GM21390 (cell line): ENCODE data around the gene ORMDL3.

Source experiments
- ATAC-seq: cut with Tn5 transposase; IDR thresholded peaks from one replicate; pipeline ENCODE4 v1.9.1; 2021; ENCODE audit not compliant: unreplicated experiment

The ORMDL3 gene

GRCh38 chr17:39927101-39927928 is at the start of gene ORMDL3, which contains the start of gene LRRC3C:
ORMDL3 (minus strand) TSS chr17:39927601; CDS start chr17:39924203, 3,398 bp downstream.
LRRC3C (plus strand) TSS chr17:39927732; CDS start chr17:39941524, 13,792 bp downstream.
- ATAC-seq = peak; percentile 68

GRCh38 chr17:39975801-39976200 is 48.4 kb upstream of the ORMDL3 start:
- ATAC-seq = no peak

- no peak for ATAC-seq
Measured at GRCh38 chr17:39974433-39974832, 47.0 kb upstream of the ORMDL3 start.

GRCh38 chr17:39973496-39973895 is 46.1 kb upstream of the ORMDL3 start:
- ATAC-seq = no peak

GRCh38 chr17:39972271-39972670 is 44.9 kb upstream of the ORMDL3 start:
- no peak for ATAC-seq

- ATAC-seq = no peak
Measured at GRCh38 chr17:39971076-39971603, 43.7 kb upstream of the ORMDL3 start.

- ATAC-seq = no peak
Measured at GRCh38 chr17:39970157-39970692, 42.8 kb upstream of the ORMDL3 start.

GRCh38 chr17:39969375-39969774 is 42.0 kb upstream of the ORMDL3 start:
- ATAC-seq = no peak

- ATAC-seq = no peak
Measured at GRCh38 chr17:39968761-39969160, 41.4 kb upstream of the ORMDL3 start.

- ATAC-seq = no peak
Measured at GRCh38 chr17:39966771-39967170, 39.4 kb upstream of the ORMDL3 start.

GRCh38 chr17:39965017-39965699 is 37.8 kb upstream of the ORMDL3 start:
- no peak for ATAC-seq

GRCh38 chr17:39963829-39964228 is 36.4 kb upstream of the ORMDL3 start:
- no peak for ATAC-seq

- ATAC-seq = no peak
Measured at GRCh38 chr17:39962642-39963220, 35.3 kb upstream of the ORMDL3 start, which contains the start of gene GSDMA. GSDMA (plus strand) TSS chr17:39963004; CDS start chr17:39965688, 2,684 bp downstream.

GRCh38 chr17:39960524-39961041 is 33.2 kb upstream of the ORMDL3 start:
- ATAC-seq = no peak

- ATAC-seq = no peak
Measured at GRCh38 chr17:39955726-39956225, 28.4 kb upstream of the ORMDL3 start.

GRCh38 chr17:39954876-39955275 is 27.5 kb upstream of the ORMDL3 start:
- no peak for ATAC-seq

GRCh38 chr17:39953471-39953888 is 26.1 kb upstream of the ORMDL3 start:
- no peak for ATAC-seq

- peak; percentile 78 for ATAC-seq
Measured at GRCh38 chr17:39952680-39953470, 25.5 kb upstream of the ORMDL3 start.

- peak; percentile 12 for ATAC-seq
Measured at GRCh38 chr17:39951924-39952679, 24.7 kb upstream of the ORMDL3 start.
